K562 (cell line): ENCODE results near the gene OR52B6. TPM values are rescaled to one million over a fixed set of nuclear protein-coding genes. Genes with fewer than 3 reads are reported as not detected.

ENCODE experiments used
- EWSR1 ChIP-seq: fragments of 450-650 bp; IDR thresholded peaks from 2 replicates; pipeline ENCODE4 v1.6.1; 2018; ENCODE audit warnings: borderline replicate concordance, mild to moderate bottlenecking, low read depth, moderate library complexity; ENCODE audit not compliant: partially characterized antibody
- JUN ChIP-seq, 2 experiments: sonication (generic) in 1 of 2; formaldehyde crosslinking in 1 of 2; IDR thresholded peaks; 2 replicates each; pipeline versions ENCODE4 v1.6.1 to v1.8.0; 2012 to 2022; ENCODE audit warnings: borderline replicate concordance in 2 of 2, mild to moderate bottlenecking in 2 of 2, improper control_type of control experiment in 1 of 2, low read depth in 1 of 2, low read length in 1 of 2, missing genetic modification reagents in 1 of 2
- polyA plus RNA-seq, 8 experiments: library from polyadenylated mRNA; depleted of rRNA in 4 of 8; stranded (reverse) in 5 of 8; unstranded in 3 of 8; fragments of >200 nt; fragmentation: Nextera tagmentation in 2 of 8; fragmentation: Illumina TruSeq in 1 of 8; extraction: Ambion mirVana in 2 of 8; extraction: Trizol in 1 of 8; gene quantifications; 2 replicates each; pipeline versions ENCODE4 v1.2.1 to v1.2.3, GENCODE V29; 2011 to 2014; ENCODE audit warnings: inconsistent platforms in 1 of 8, missing spikeins in 1 of 8
- total RNA-seq, 7 experiments: library from RNA; depleted of rRNA in 6 of 7; stranded (reverse); fragments of >200 nt in 6 of 7; fragmentation: Illumina TruSeq in 2 of 7; extraction: Trizol in 2 of 7; gene quantifications; 2 replicates each; pipeline versions ENCODE4 v1.2.1 to v1.2.3, GENCODE V29; 2011 to 2021; ENCODE audit warnings: low replicate concordance in 1 of 7
- TF ChIP-seq, protein P1 (sequence below), 2 experiments: fragments of 450-650 bp; IDR thresholded peaks; 2 replicates each; pipeline ENCODE4 v1.6.1; 2018; ENCODE audit warnings: mild to moderate bottlenecking in 2 of 2, low read depth in 1 of 2; ENCODE audit not compliant: partially characterized antibody in 2 of 2
- TF ChIP-seq, protein P2 (sequence below): fragments of 450-650 bp; IDR thresholded peaks from 2 replicates; pipeline ENCODE4 v1.7.0; 2016; ENCODE audit warnings: borderline replicate concordance

Gene OR52B6
- total and polyA plus RNA-seq, 9 of the 15 experiments (the other 6 are each of a cell fraction or from before 2014, with no cell fraction given): not detected

DNA sequence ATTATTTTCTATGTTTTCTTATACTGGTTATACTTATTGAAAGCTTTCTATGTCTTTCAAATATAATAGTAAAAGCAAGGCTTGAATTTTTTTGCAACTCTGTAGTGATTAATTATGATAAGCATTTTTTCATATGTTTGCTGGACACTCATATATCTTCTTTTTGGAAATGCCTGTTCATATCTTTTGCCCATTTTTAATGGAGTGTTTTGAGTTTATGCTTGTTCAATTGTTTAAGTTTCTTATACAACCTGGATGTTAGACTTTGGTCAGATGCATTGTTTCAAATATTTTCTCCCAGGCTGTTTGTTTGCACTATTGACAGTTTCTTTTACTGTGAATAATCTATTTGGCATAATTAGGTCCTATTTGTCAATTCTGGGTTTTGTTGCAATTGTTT lies 44.2 kb upstream of the OR52B6 start (continued):
- TF ChIP-seq JUN (IDR thresholded peaks at IDR 0.05; ENCODE audit: borderline replicate concordance, low read depth, low read length) (no peak), JUN (CRISPR knock-in tag; IDR thresholded peaks at IDR 0.05; ENCODE audit: borderline replicate concordance) (no peak), EWSR1 (no peak)
- TF ChIP-seq, protein P1, sequence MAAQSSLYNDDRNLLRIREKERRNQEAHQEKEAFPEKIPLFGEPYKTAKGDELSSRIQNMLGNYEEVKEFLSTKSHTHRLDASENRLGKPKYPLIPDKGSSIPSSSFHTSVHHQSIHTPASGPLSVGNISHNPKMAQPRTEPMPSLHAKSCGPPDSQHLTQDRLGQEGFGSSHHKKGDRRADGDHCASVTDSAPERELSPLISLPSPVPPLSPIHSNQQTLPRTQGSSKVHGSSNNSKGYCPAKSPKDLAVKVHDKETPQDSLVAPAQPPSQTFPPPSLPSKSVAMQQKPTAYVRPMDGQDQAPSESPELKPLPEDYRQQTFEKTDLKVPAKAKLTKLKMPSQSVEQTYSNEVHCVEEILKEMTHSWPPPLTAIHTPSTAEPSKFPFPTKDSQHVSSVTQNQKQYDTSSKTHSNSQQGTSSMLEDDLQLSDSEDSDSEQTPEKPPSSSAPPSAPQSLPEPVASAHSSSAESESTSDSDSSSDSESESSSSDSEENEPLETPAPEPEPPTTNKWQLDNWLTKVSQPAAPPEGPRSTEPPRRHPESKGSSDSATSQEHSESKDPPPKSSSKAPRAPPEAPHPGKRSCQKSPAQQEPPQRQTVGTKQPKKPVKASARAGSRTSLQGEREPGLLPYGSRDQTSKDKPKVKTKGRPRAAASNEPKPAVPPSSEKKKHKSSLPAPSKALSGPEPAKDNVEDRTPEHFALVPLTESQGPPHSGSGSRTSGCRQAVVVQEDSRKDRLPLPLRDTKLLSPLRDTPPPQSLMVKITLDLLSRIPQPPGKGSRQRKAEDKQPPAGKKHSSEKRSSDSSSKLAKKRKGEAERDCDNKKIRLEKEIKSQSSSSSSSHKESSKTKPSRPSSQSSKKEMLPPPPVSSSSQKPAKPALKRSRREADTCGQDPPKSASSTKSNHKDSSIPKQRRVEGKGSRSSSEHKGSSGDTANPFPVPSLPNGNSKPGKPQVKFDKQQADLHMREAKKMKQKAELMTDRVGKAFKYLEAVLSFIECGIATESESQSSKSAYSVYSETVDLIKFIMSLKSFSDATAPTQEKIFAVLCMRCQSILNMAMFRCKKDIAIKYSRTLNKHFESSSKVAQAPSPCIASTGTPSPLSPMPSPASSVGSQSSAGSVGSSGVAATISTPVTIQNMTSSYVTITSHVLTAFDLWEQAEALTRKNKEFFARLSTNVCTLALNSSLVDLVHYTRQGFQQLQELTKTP (IDR thresholded peaks at IDR 0.05; ENCODE audit: low read depth in 1 of 2, partially characterized antibody in 2 of 2): peak in 1 of 2 experiments; percentile 98
- TF ChIP-seq, protein P2, sequence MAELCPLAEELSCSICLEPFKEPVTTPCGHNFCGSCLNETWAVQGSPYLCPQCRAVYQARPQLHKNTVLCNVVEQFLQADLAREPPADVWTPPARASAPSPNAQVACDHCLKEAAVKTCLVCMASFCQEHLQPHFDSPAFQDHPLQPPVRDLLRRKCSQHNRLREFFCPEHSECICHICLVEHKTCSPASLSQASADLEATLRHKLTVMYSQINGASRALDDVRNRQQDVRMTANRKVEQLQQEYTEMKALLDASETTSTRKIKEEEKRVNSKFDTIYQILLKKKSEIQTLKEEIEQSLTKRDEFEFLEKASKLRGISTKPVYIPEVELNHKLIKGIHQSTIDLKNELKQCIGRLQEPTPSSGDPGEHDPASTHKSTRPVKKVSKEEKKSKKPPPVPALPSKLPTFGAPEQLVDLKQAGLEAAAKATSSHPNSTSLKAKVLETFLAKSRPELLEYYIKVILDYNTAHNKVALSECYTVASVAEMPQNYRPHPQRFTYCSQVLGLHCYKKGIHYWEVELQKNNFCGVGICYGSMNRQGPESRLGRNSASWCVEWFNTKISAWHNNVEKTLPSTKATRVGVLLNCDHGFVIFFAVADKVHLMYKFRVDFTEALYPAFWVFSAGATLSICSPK: no peak
